Stimulated activated effector memory CD8-positive, alpha-beta T cell treated with anti-CD3 and anti-CD28 coated beads, Interleukin-12 subunit alpha, Interleukin-12 subunit beta, amount 100 ng/mL, for 72 hours (primary cell): ENCODE data around the gene DHRS7.

Experiments
- ATAC-seq: fragments of 150-1000 bp; cut with Tn5 transposase; 2 replicates; pipeline ENCODE4 v1.10.0; 2021
- DNase-seq, 2 donors: peaks; one replicate each; pipeline ENCODE4 v3.0.0; 2021 to 2022; ENCODE audit warnings: low spot score in 2 of 2
- H3K27ac Mint-ChIP-seq: one replicate; pipeline ENCODE4 v1.8.0; 2022; ENCODE audit warnings: mild to moderate bottlenecking, mixed read lengths
- H3K36me3 Mint-ChIP-seq: one replicate; pipeline ENCODE4 v1.8.0; 2022; ENCODE audit warnings: mild to moderate bottlenecking, mixed read lengths
- H3K4me1 Mint-ChIP-seq: one replicate; pipeline ENCODE4 v1.8.0; 2022; ENCODE audit warnings: mixed read lengths
- H3K4me3 Mint-ChIP-seq: one replicate; pipeline ENCODE4 v1.8.0; 2022; ENCODE audit warnings: mild to moderate bottlenecking, mixed read lengths
- H3K9me3 Mint-ChIP-seq: one replicate; pipeline ENCODE4 v1.8.0; 2022; ENCODE audit warnings: mixed read lengths

DHRS7 gene, protein sequence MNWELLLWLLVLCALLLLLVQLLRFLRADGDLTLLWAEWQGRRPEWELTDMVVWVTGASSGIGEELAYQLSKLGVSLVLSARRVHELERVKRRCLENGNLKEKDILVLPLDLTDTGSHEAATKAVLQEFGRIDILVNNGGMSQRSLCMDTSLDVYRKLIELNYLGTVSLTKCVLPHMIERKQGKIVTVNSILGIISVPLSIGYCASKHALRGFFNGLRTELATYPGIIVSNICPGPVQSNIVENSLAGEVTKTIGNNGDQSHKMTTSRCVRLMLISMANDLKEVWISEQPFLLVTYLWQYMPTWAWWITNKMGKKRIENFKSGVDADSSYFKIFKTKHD

DNA sequence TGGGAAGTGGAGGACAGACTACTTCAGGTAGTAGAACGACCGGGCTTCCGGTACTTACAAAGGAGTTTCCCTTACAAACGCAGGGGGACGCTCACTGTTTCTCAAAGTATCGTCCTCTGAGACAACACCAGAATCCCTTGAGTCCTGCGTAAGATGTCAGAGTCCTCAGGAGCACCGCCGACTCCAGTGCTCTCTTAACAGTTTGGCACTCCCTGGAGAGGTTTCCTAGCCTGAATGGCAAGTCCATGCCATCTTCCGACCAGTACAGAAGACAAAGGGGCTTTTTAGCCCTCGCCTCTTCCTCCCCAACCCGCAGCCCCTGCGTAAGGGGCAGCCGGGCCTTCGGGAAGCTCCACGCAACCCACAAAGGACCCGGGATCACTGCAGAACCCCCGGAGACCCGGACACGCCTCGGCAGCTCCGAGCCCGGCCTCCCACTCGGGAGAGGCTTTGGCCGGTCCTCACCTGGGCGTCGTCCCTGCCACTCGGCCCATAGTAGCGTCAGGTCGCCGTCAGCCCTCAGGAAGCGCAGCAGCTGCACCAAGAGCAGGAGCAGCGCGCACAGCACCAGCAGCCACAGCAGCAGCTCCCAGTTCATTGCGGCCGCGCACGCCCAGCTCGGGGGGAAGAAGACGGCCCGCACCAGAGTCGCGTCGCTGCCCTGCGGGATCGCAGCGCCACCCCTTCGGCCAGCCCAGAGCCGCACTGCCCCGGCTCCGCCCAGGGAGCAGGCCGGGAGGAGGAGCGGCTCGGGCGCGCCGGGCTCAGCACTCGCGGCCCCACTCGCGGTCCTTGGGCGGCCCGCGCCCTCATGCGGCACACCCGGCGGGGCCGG is at the start of gene DHRS7:
TSS of gene DHRS7 (minus strand) at position 687 of the 835 bp plus-strand sequence. CDS start at position 598, 89 bp downstream.
- ATAC-seq (peak; percentile 95), DNase-seq (peak; percentile 63 to 84)
- H3K9me3 Mint-ChIP-seq, result no peaks in the 10 kb centered on the region
- peaks cover 34% of the 10 kb centered on the region for H3K36me3 Mint-ChIP-seq
- peak within 1 kb of the TSS; percentile 96 for H3K27ac Mint-ChIP-seq
- peaks cover 31% of the 10 kb centered on the region for H3K4me1 Mint-ChIP-seq
- H3K4me3 Mint-ChIP-seq, result peak within 1 kb of the TSS; percentile 91

- Mint-ChIP-seq H3K9me3 (no peaks in the 10 kb centered on the region), H3K27ac (no peak overlapping the region), H3K4me1 (peaks cover 9% of the 10 kb centered on the region), H3K36me3 (no peaks in the 10 kb centered on the region), H3K4me3 (no peak overlapping the region)
- ATAC-seq (no peak), DNase-seq (no peak)
Measured at GRCh38 chr14:60214415-60215126, 49.4 kb upstream of the DHRS7 start.

GRCh38 chr14:60214003-60214402 is 48.8 kb upstream of the DHRS7 start:
- Mint-ChIP-seq H3K4me1 (peaks cover 9% of the 10 kb centered on the region), H3K9me3 (no peaks in the 10 kb centered on the region), H3K27ac (no peak overlapping the region), H3K4me3 (no peak overlapping the region), H3K36me3 (no peaks in the 10 kb centered on the region)
- no peak for DNase-seq
- ATAC-seq, result no peak

- ATAC-seq (peak; percentile 64), DNase-seq (no peak)
- H3K9me3 Mint-ChIP-seq, result no peaks in the 10 kb centered on the region
- no peaks in the 10 kb centered on the region for H3K36me3 Mint-ChIP-seq
- peaks cover 9% of the 10 kb centered on the region for H3K4me1 Mint-ChIP-seq
- H3K4me3 Mint-ChIP-seq, result no peak overlapping the region
- no peak overlapping the region for H3K27ac Mint-ChIP-seq
Measured at GRCh38 chr14:60212503-60213371, 47.5 kb upstream of the DHRS7 start.

DNA sequence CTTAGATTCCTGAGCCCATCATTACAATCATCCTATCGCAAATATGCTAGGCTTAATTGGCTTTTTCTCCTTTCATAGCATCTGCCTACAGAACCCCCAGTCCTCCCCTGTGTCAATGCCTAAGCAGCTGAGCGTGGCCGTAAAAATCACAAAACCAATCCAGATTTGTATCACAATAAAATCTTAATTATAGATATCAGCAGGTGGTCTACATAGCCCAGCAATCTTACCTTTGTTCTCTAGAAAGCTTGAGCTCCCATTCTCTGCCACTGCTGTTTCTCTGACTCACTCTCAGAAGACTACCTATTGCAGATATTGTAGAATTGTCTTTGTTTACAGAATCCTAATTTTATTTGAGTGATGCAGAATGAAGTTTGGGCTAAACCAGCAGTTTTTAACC is 46.0 kb upstream of the DHRS7 start:
- H3K4me3 Mint-ChIP-seq, result no peak overlapping the region
- H3K4me1 Mint-ChIP-seq, result peaks cover 18% of the 10 kb centered on the region
- DNase-seq (no peak), ATAC-seq (no peak)
- H3K9me3 Mint-ChIP-seq, result no peaks in the 10 kb centered on the region
- H3K36me3 Mint-ChIP-seq, result no peaks in the 10 kb centered on the region
- H3K27ac Mint-ChIP-seq, result no peak overlapping the region

GRCh38 chr14:60210703-60211102 is 45.5 kb upstream of the DHRS7 start:
- Mint-ChIP-seq H3K4me1 (peaks cover 21% of the 10 kb centered on the region), H3K4me3 (no peak overlapping the region), H3K36me3 (no peaks in the 10 kb centered on the region), H3K27ac (no peak overlapping the region), H3K9me3 (no peaks in the 10 kb centered on the region)
- DNase-seq (no peak), ATAC-seq (no peak)

DNA sequence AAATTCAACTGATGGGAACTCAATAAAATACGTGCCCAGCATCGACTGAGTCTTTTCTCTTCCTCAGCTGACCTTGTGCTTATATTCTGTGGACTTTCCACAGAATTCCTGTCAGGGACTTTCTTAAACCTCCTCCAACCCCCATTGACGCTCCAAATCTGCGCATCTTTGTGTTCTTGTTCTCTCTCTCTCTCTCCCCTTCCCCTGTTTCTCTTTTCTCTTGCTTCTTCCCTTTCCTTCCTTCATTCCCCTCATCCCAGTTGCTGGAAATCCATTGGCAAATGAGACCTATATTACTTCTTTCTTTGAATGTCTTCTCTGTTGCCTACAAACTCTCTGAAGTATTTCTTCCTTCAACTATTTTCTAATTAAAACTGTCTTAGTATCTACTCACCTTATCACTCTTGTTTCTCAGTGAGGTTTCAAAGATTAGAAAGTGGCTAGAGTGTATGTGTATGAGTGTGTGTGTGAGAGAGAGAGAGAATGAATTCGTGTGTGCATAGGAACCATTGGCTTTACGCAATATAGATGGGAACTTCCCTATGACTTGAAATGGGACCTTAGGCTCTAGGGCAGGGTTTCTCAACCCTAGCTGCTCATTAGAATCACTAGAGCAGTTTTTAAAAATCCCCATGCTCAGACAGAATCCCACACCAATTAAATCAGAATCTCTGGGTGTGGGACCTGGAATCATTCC is 41.8 kb upstream of the DHRS7 start:
- no peak overlapping the region for H3K27ac Mint-ChIP-seq
- H3K36me3 Mint-ChIP-seq, result no peaks in the 10 kb centered on the region
- ATAC-seq, result peak; percentile 86
- H3K9me3 Mint-ChIP-seq, result no peaks in the 10 kb centered on the region
- no peak for DNase-seq
- H3K4me3 Mint-ChIP-seq, result no peak overlapping the region
- H3K4me1 Mint-ChIP-seq, result peaks cover 22% of the 10 kb centered on the region

GRCh38 chr14:60206249-60206670 is 41.1 kb upstream of the DHRS7 start:
- Mint-ChIP-seq H3K27ac (no peak overlapping the region), H3K4me1 (peaks cover 22% of the 10 kb centered on the region), H3K9me3 (no peaks in the 10 kb centered on the region), H3K4me3 (no peak overlapping the region), H3K36me3 (no peaks in the 10 kb centered on the region)
- ATAC-seq (peak; percentile 60), DNase-seq (no peak)

DNA sequence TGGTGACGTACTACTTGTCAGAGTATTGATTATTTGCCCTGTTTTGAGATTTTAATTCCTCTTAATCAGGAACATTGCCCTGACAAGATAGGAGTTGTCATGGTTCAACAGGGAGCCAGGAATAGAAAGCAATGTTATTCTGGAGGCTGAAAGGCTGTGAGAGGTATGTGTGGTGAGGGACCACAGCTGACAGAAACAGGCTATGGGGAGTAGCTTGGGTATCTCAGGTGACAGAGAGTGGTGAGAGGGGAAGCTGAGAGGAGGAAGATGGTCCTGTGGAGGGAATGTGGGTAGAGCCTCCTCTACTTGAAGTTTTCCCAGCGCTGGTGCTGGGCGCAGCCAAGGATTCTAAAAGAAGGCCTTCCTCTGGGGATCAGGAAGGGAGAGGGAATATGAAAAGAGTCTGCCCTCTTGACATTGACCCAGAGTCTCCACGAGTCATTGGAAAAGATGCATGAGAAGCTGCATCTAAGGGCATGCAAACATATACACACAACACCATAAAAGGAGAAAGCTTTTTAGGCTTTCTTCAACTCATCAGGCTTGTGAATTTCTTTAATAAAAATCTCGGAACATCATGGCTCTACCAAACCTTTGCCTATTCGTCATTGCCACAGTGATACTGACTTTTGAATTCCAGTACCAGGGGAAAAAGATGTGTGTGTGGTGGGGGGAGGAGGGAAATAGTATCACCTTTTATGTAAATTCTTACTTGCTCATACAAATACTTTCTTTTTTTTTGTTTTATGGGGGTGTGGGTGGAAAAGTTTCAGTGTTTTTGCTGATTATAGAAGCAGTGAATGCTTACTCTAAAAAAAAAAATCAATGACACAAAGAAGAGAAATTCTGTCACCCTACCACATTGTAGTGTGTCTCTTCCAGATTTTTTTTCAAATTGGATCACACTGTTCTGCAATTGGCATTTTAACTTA is 39.9 kb upstream of the DHRS7 start:
- Mint-ChIP-seq H3K36me3 (no peaks in the 10 kb centered on the region), H3K4me3 (no peak overlapping the region), H3K27ac (no peak overlapping the region), H3K4me1 (peaks cover 22% of the 10 kb centered on the region), H3K9me3 (no peaks in the 10 kb centered on the region)
- ATAC-seq (peak; percentile 51), DNase-seq (no peak)

GRCh38 chr14:60204104-60204842 is 39.1 kb upstream of the DHRS7 start:
- Mint-ChIP-seq H3K4me1 (peaks cover 22% of the 10 kb centered on the region), H3K27ac (no peak overlapping the region), H3K4me3 (no peak overlapping the region), H3K9me3 (peaks cover 5% of the 10 kb centered on the region), H3K36me3 (no peaks in the 10 kb centered on the region)
- ATAC-seq (no peak), DNase-seq (no peak)

GRCh38 chr14:60199321-60199720 is 34.1 kb upstream of the DHRS7 start:
- no peak for DNase-seq
- Mint-ChIP-seq H3K36me3 (no peaks in the 10 kb centered on the region), H3K4me3 (no peak overlapping the region), H3K9me3 (peaks cover 10% of the 10 kb centered on the region), H3K4me1 (no peaks in the 10 kb centered on the region), H3K27ac (no peak overlapping the region)
- ATAC-seq, result no peak

GRCh38 chr14:60197629-60198303 is 32.6 kb upstream of the DHRS7 start:
- peaks cover 10% of the 10 kb centered on the region for H3K9me3 Mint-ChIP-seq
- ATAC-seq, result no peak
- H3K27ac Mint-ChIP-seq, result no peak overlapping the region
- no peaks in the 10 kb centered on the region for H3K36me3 Mint-ChIP-seq
- H3K4me1 Mint-ChIP-seq, result no peaks in the 10 kb centered on the region
- no peak for DNase-seq
- no peak overlapping the region for H3K4me3 Mint-ChIP-seq
